Measurements from ENCODE around the gene GRAP2. TPM values are rescaled to one million over a fixed set of nuclear protein-coding genes. Genes with fewer than 3 reads are reported as not detected.

Gene GRAP2
- total and polyA plus RNA-seq, 2 of the 4 experiments (the other 2 are of a cell fraction) = not detected

DNA sequence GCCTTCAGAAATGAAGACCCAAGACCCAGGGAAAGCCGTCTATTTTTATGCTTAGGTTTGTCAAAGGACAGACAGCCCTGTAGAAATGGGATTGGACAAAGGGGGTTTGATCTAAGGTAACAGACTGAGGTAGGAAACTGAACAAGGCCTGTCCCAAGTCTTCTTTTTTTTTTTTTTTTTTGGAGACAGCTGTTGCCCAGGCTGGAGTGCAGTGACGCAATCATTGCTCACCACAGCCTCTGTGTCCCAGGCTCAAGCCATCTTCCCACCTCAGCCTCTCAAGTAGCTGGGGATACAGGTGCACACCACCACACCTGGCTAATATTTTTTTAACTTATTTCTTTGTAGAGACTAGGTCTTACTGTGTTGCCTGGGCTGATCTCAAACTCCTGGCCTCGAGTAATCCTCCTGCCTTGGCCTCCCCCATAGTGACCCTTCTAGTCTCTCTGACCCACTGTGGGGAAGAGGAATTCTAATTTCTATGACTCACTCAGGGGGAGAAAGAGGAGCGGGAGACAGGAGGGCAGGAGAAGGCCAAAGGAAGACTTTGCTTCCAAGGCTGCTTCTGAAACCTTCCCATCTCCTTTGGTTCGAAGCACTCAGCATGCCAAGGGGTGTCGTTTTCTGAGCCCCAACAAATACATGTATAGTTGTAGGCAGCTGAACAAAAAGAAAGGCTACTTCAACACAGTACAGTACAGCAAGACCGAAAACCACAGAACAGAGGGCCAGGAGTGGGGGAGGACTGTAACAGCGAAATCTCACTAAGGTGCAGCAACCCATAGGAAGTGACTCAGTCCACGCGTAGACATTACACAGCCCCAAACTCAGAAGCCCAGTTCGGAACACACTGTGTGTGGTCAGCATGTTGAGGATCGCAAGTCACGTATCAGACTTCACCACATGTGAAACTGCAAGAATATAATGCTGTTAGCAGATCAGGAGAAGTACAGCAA, 60.2 kb downstream of the GRAP2 start:
- dilution Hi-C loops (cut with HindIII; ENCODE audit: low sequenced_read_pairs, unreplicated experiment) = no loop called here
- peak overlapping the region; percentile 88; the same call in 2 of the 3 replicates for H2BK15ac ChIP-seq (ENCODE audit: low read depth, low read length)
- DNase-seq = peak; percentile 98
- H2AFZ ChIP-seq (replicated peaks; ENCODE audit: low read length, poor library complexity) = peak overlapping the region; percentile 82
- H3K79me1 ChIP-seq (ENCODE audit: low read depth in 1 of 2, low read length in 2 of 2) = no peaks in the 10 kb centered on the region
- no peak overlapping the region for H3K4me3 ChIP-seq (ENCODE audit: insufficient read depth, low read depth, low read length)
- H3K4me1 ChIP-seq (ENCODE audit: control insufficient read depth, insufficient read depth, low read length) = peaks cover 8% of the 10 kb centered on the region
- peak overlapping the region; percentile 17 to 83; a peak in 3 of 4 replicates for H4K8ac ChIP-seq (ENCODE audit: low read depth in 2 of 2, low read length in 2 of 2)
- peak overlapping the region; percentile 31; the same call in 1 of the 2 replicates for H4K5ac ChIP-seq (ENCODE audit: low read depth, low read length)
- no peaks in the 10 kb centered on the region for H3K36me3 ChIP-seq (ENCODE audit: control insufficient read depth, insufficient read depth, low read length)
- TF ChIP-seq MXI1 (IDR thresholded peaks at IDR 0.05; ENCODE audit: borderline replicate concordance, low read depth, low read length) (peak; percentile 42; the same call in 1 of the 2 replicates), CHD1 (IDR thresholded peaks at IDR 0.05; ENCODE audit: low read depth, low read length) (no peak), RAD21 (IDR thresholded peaks at IDR 0.05; ENCODE audit: low read length) (no peak), MAZ (IDR thresholded peaks at IDR 0.05; ENCODE audit: borderline replicate concordance, low read depth, low read length) (peak; percentile 6; the same call in 1 of the 2 replicates), MAFK (IDR thresholded peaks at IDR 0.05; ENCODE audit: low read depth, low read length) (peak; percentile 60), NFE2L2 (IDR thresholded peaks at IDR 0.05; ENCODE audit: low read depth, low read length) (peak; percentile 45; the same call in 1 of the 2 replicates), BHLHE40 (IDR thresholded peaks at IDR 0.05; ENCODE audit: low read depth, low read length) (peak; percentile 67), CEBPB (IDR thresholded peaks at IDR 0.05; ENCODE audit: low read depth, low read length) (peak; percentile 91), RCOR1 (IDR thresholded peaks at IDR 0.05; ENCODE audit: insufficient replicate concordance, low read length) (no peak), FOS (IDR thresholded peaks at IDR 0.05; ENCODE audit: low read depth, low read length) (peak; percentile 59), POLR2A (IDR thresholded peaks at IDR 0.05; ENCODE audit: low read depth, low read length) (peak; percentile 37; the same call in 1 of the 2 replicates)
- 0 out of 2 replicates have a peak overlapping the region, but pooled peaks have one; percentile 40 for H3K23ac ChIP-seq (ENCODE audit: low read depth, low read length)
- H2AK5ac ChIP-seq (ENCODE audit: low read depth, low read length) = 0 out of 2 replicates have a peak overlapping the region, but pooled peaks have one; percentile 26
- in situ Hi-C loops (cut with MboI; ENCODE audit: low sequenced_read_pairs) = no loop called here
- no peaks in the 10 kb centered on the region; the same call in 1 of the 2 replicates for H3K27me3 ChIP-seq (ENCODE audit: control insufficient read depth, insufficient read depth, low read length)
- intact Hi-C loops (cut with micrococcal nuclease) = no loop called here
- H3K18ac ChIP-seq (ENCODE audit: low read depth, low read length) = peak overlapping the region; percentile 8; the same call in 1 of the 2 replicates
- peak overlapping the region; percentile 97 for H2BK5ac ChIP-seq (ENCODE audit: low read depth, low read length, poor library complexity, severe bottlenecking)
- no peak overlapping the region for H3K9ac ChIP-seq (ENCODE audit: low read depth, low read length)
- H2BK120ac ChIP-seq (ENCODE audit: low read depth, low read length) = peak overlapping the region; percentile 86
- POLR2A ChIA-PET (ENCODE audit: unreplicated experiment) = no interaction called here
- peak overlapping the region; percentile 38 for H3K4me2 ChIP-seq (ENCODE audit: low read depth, low read length)
- 27% methylated on average over 3 of the region's 13 CpGs; no CpG with 5 or more reads in 1 of the 2 experiments for WGBS, 2 experiments (ENCODE audit: extremely low coverage in 2 of 2, insufficient read length in 1 of 2)
- no TSS peak for BruUV-seq (replicated peaks)
- no peaks in the 10 kb centered on the region; the same call in 1 of the 2 replicates for H4K20me1 ChIP-seq (ENCODE audit: insufficient read depth, low read length)
- CTCF ChIA-PET = no interaction called here
- peak overlapping the region; percentile 39 for H2AK9ac ChIP-seq (replicated peaks; ENCODE audit: low read depth, low read length, poor library complexity)
- H3K27ac ChIP-seq (ENCODE audit: insufficient read depth, low read length) = peak overlapping the region; percentile 51
- ATAC-seq (ENCODE audit: low read depth) = peak; percentile 86
- peak overlapping the region; percentile 65 for H3K56ac ChIP-seq (ENCODE audit: extremely low read depth, insufficient read depth, low read length)
- H3K4ac ChIP-seq (ENCODE audit: low read depth, low read length) = peak overlapping the region; percentile 62
- peak overlapping the region; percentile 86 for H4K91ac ChIP-seq (ENCODE audit: insufficient read depth, low read depth, low read length)
- H3K9me1 ChIP-seq (ENCODE audit: insufficient read depth, low read length) = 0 out of 2 replicates have a peak, but pooled peaks cover 2% of the 10 kb centered on the region
- H3K14ac ChIP-seq (replicated peaks; ENCODE audit: low read depth, low read length) = peak overlapping the region; percentile 28
- no peaks in the 10 kb centered on the region for H3K9me3 ChIP-seq (ENCODE audit: control insufficient read depth, insufficient read depth, low read length)
- peak overlapping the region; percentile 91 for H2BK20ac ChIP-seq (ENCODE audit: low read depth, low read length)
